Endothelial cell of umbilical vein (primary cell): ENCODE data around the gene GDF2. TPM values are rescaled to one million over a fixed set of nuclear protein-coding genes. Genes with fewer than 3 reads are reported as not detected.

Experiments used
- BruUV-seq: library from RNA; stranded (reverse); fragments of 400-500 nt; replicated peaks from 2 replicates; lab custom pipeline; 2021; lab: Mats Ljungman, UMichigan
- CTCF ChIA-PET: fragments of 300-600, 350-600 bp; sonication (Branson Sonifier 250); formaldehyde crosslinking; loops from one replicate; lab custom pipeline; 2021; ENCODE audit warnings: antibody characterized with exemption, inconsistent platforms; lab: Charles Lee
- POLR2A ChIA-PET: fragments of 300-600, 350-600 bp; sonication (Branson Sonifier 250); formaldehyde crosslinking; loops from one replicate; lab custom pipeline; 2021; ENCODE audit warnings: antibody characterized with exemption, inconsistent platforms; lab: Charles Lee
- DNase-seq: peaks from one replicate; pipeline ENCODE4 v3.0.0-alpha.2; 2011; ENCODE audit warnings: low read depth, low spot score
- FAIRE-seq: peaks from 2 replicates; lab custom pipeline; 2011; peaks lifted over from hg19 to GRCh38; lab: Jason Lieb, UNC
- H2AFZ ChIP-seq: 2 replicates; pipeline ENCODE4 v1.6.0; 2012; ENCODE audit warnings: low read depth, low read length, control low read depth, inconsistent platforms
- H3K27ac ChIP-seq: 2 replicates; pipeline ENCODE4 v1.5.1; 2011; ENCODE audit warnings: low read depth, mild to moderate bottlenecking, control low read depth, low read length, moderate library complexity; ENCODE audit not compliant: insufficient read depth
- H3K27me3 ChIP-seq, 2 experiments: 2 replicates each; pipeline versions ENCODE4 v1.6.0 to v1.6.1; 2011; ENCODE audit warnings: low read length in 2 of 2, mixed read lengths in 1 of 2; ENCODE audit not compliant: control insufficient read depth in 2 of 2, insufficient read depth in 2 of 2
- H3K36me3 ChIP-seq, 2 experiments: 2 replicates in 1 of 2; 3 replicates in 1 of 2; pipeline ENCODE4 v1.5.1; 2011; ENCODE audit warnings: low read length in 2 of 2, mild to moderate bottlenecking in 1 of 2, moderate library complexity in 1 of 2; ENCODE audit not compliant: control insufficient read depth in 2 of 2, insufficient read depth in 2 of 2; ENCODE audit errors: extremely low read depth in 1 of 2
- H3K4me1 ChIP-seq: 3 replicates; pipeline ENCODE4 v1.5.1; 2011; ENCODE audit warnings: mild to moderate bottlenecking, low read length; ENCODE audit not compliant: control insufficient read depth, insufficient read depth; ENCODE audit errors: extremely low read depth
- H3K4me2 ChIP-seq: 2 replicates; pipeline ENCODE4 v1.6.1; 2011; ENCODE audit warnings: low read length, control low read depth, mixed read lengths; ENCODE audit not compliant: insufficient read depth
- H3K4me3 ChIP-seq, 3 experiments: fragments of 200-600 bp in 1 of 3; sonication (generic), shearing (Covaris generic) in 1 of 3; replicated peaks in 1 of 3; 2 replicates each; pipeline ENCODE4 v1.5.1; 2011 to 2016; ENCODE audit warnings: control low read depth in 3 of 3, low read length in 3 of 3, mild to moderate bottlenecking in 2 of 3, inconsistent platforms in 1 of 3, low read depth in 1 of 3, moderate library complexity in 1 of 3; ENCODE audit not compliant: insufficient read depth in 1 of 3
- H3K79me2 ChIP-seq: 2 replicates; pipeline ENCODE4 v1.6.0; 2012; ENCODE audit warnings: low read length, inconsistent platforms; ENCODE audit not compliant: control insufficient read depth, insufficient read depth
- H3K9ac ChIP-seq: replicated peaks from 2 replicates; pipeline ENCODE3; 2011; ENCODE audit warnings: low read length, control low read depth; ENCODE audit not compliant: insufficient read depth; ENCODE audit errors: extremely low read depth
- H3K9me1 ChIP-seq: replicated peaks from 3 replicates; pipeline ENCODE4 v1.6.0; 2011; ENCODE audit warnings: mild to moderate bottlenecking, low read length; ENCODE audit not compliant: control insufficient read depth, insufficient read depth; ENCODE audit errors: extremely low read depth
- H3K9me3 ChIP-seq: replicated peaks from 2 replicates; pipeline ENCODE4 v1.5.1; 2012; ENCODE audit warnings: low read length, inconsistent platforms; ENCODE audit not compliant: control insufficient read depth, insufficient read depth
- H4K20me1 ChIP-seq: replicated peaks from 2 replicates; pipeline ENCODE3; 2011; ENCODE audit warnings: mild to moderate bottlenecking, low read length; ENCODE audit not compliant: control insufficient read depth, insufficient read depth; ENCODE audit errors: extremely low read depth
- CTCF ChIP-seq, 2 donors: IDR thresholded peaks; 1 replicate in 1 of 2; 2 replicates in 1 of 2; pipeline ENCODE4 v1.5.1; 2011; ENCODE audit warnings: low read length in 2 of 2, mild to moderate bottlenecking in 2 of 2, moderate library complexity in 2 of 2, control low read depth in 1 of 2, inconsistent platforms in 1 of 2, low read depth in 1 of 2; ENCODE audit not compliant: insufficient read depth in 1 of 2; ENCODE audit errors: extremely low read depth in 1 of 2
- GATA2 ChIP-seq: IDR thresholded peaks from 2 replicates; pipeline ENCODE4 v1.7.0; 2011; ENCODE audit warnings: low read depth, mild to moderate bottlenecking, moderate library complexity, mixed read lengths, low read length; ENCODE audit not compliant: insufficient read length, insufficient read depth
- JUN ChIP-seq: IDR thresholded peaks from 2 replicates; pipeline ENCODE4 v1.6.1; 2011; ENCODE audit warnings: borderline replicate concordance, low read depth; ENCODE audit not compliant: insufficient read length, insufficient read depth
- MAX ChIP-seq: IDR thresholded peaks from 2 replicates; pipeline ENCODE4 v1.6.1; 2011; ENCODE audit not compliant: insufficient read depth, insufficient read length
- MYC ChIP-seq: IDR thresholded peaks from one replicate; pipeline ENCODE4 v1.6.1; 2011; ENCODE audit warnings: mild to moderate bottlenecking, low read depth, low read length
- POLR2A ChIP-seq: IDR thresholded peaks from 2 replicates; pipeline ENCODE4 v1.6.1; 2012; ENCODE audit warnings: low read depth, mild to moderate bottlenecking, control low read depth, low read length
- POLR2AphosphoS5 ChIP-seq: IDR thresholded peaks from 2 replicates; pipeline ENCODE4 v1.6.1; 2012; ENCODE audit warnings: low read depth, mild to moderate bottlenecking, control low read depth, low read length, moderate library complexity; ENCODE audit not compliant: insufficient read depth
- dilution Hi-C: fragments of 300-500 bp; cut with MboI; formaldehyde crosslinking; loops from one replicate; pipeline ENCODE4 v1.15.0; 2019; ENCODE audit warnings: low sequenced_read_pairs; ENCODE audit not compliant: extremely low pct_ligation_motif_present
- intact Hi-C: fragments of 100-400 bp; cut with micrococcal nuclease; formaldehyde crosslinking; loops from one replicate; pipeline ENCODE4 v1.10.0; 2022
- polyA plus RNA-seq, 4 experiments: library from polyadenylated mRNA; depleted of rRNA in 3 of 4; stranded (reverse) in 3 of 4; unstranded in 1 of 4; fragments of >200 nt; gene quantifications; 2 replicates each; pipeline versions ENCODE4 v1.2.1 to v1.2.3, GENCODE V29; 2011 to 2012; ENCODE audit warnings: missing spikeins in 1 of 4
- total RNA-seq: library from RNA; stranded (reverse); gene quantifications from 2 replicates; pipeline ENCODE4 v1.2.3, GENCODE V29; 2021

The GDF2 gene
- total and polyA plus RNA-seq, 2 donors (not counting 3 experiments of a cell fraction or from before 2014, with no cell fraction given) = not detected

DNA sequence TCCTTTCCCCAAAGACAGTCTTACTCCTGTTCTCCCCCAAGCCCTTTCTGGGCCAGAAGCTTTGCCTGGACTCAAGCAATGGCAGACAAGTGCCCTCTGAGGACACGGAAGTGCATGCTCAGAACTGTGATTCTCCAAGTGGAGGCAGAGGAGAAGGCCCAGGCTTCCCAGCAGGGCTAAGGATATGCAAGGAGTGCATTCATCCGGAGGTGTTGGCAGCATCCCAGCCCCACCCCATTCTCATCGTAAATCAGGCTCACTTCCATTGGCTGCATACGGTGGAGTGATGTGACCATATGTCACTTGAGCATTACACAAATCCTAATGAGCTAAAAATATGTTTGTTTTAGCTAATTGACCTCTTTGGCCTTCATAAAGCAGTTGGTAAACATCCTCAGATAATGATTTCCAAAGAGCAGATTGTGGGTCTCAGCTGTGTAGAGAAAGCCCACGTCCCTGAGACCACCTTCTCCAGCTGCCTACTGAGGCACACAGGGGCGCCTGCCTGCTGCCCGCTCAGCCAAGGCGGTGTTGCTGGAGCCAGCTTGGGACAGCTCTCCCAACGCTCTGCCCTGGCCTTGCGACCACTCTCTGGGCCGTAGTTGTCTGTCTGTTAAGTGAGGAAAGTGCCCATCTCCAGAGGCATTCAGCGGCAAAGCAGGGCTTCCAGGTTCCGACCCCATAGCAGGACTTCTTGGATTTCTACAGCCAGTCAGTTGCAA, 24.5 kb downstream of the GDF2 start:
- Histone ChIP-seq H3K9me1 (no peaks in the 10 kb centered on the region), H3K36me3 (no peaks in the 10 kb centered on the region), H3K27me3 (no peaks in the 10 kb centered on the region), H3K4me1 (no peaks in the 10 kb centered on the region), H3K79me2 (no peaks in the 10 kb centered on the region), H3K4me3 (no peak overlapping the region), H3K9ac (no peak overlapping the region), H4K20me1 (no peaks in the 10 kb centered on the region), H3K27ac (no peak overlapping the region), H3K9me3 (no peaks in the 10 kb centered on the region), H2AFZ (no peak overlapping the region), H3K4me2 (no peak overlapping the region)
- dilution Hi-C loops = no loop called here
- TF ChIP-seq POLR2AphosphoS5 (no peak), GATA2 (no peak), CTCF (IDR thresholded peaks at IDR 0.05; ENCODE audit: extremely low read depth in 1 of 2, insufficient read depth in 1 of 2, low read depth in 1 of 2, low read length in 2 of 2) (no peak), POLR2A (no peak)
- POLR2A ChIA-PET = no interaction called here
- DNase-seq (no peak), FAIRE-seq (no peak)
- intact Hi-C loops = no loop called here
- CTCF ChIA-PET = interaction anchor here (1.4 kb wide), 1 partner anchor 322 kb away, joined by 4 read pairs; no protein-coding TSS in a partner anchor
- BruUV-seq = no TSS peak

- Histone ChIP-seq H3K4me3 (no peak overlapping the region), H3K79me2 (no peaks in the 10 kb centered on the region), H3K27me3 (no peaks in the 10 kb centered on the region), H3K36me3 (no peaks in the 10 kb centered on the region), H2AFZ (no peak overlapping the region), H3K9me1 (no peaks in the 10 kb centered on the region), H3K9ac (no peak overlapping the region), H3K27ac (no peak overlapping the region), H4K20me1 (no peaks in the 10 kb centered on the region), H3K4me2 (no peak overlapping the region), H3K4me1 (no peaks in the 10 kb centered on the region), H3K9me3 (no peaks in the 10 kb centered on the region)
- TF ChIP-seq JUN (no peak), POLR2AphosphoS5 (no peak), GATA2 (no peak), MAX (no peak), POLR2A (no peak), MYC (no peak)
- dilution Hi-C loops (no loop called here), intact Hi-C loops (no loop called here)
- ChIA-PET CTCF (interaction anchor here (0.8 kb wide), 1 partner anchor 14 kb away, joined by 3 read pairs; no protein-coding TSS in a partner anchor), POLR2A (no interaction called here)
- no TSS peak for BruUV-seq
- DNase-seq (no peak), FAIRE-seq (no peak)
Observed at GRCh38 chr10:47347303-47347675, 25.0 kb downstream of the GDF2 start.
